Transverse colon (tissue), 4 donors: ENCODE data around the gene CELA2A. TPM values are rescaled to one million over a fixed set of nuclear protein-coding genes. Genes with fewer than 3 reads are reported as not detected.

ENCODE experiments used
- DNase-seq: peaks from one replicate; pipeline ENCODE4 v3.0.0-alpha.2; 2019
- H3K27ac ChIP-seq, 4 donors: fragments of 200-600 bp; sonication (generic); 2 replicates each; pipeline ENCODE4 v1.5.1; 2016 to 2018; ENCODE audit warnings: inconsistent platforms in 4 of 4
- H3K27me3 ChIP-seq: fragments of 200-600 bp; sonication (generic); 2 replicates; pipeline ENCODE4 v1.5.1; 2017; ENCODE audit warnings: inconsistent platforms
- H3K36me3 ChIP-seq, 4 donors: fragments of 200-600 bp; sonication (generic); 2 replicates each; pipeline ENCODE4 v1.5.1; 2017 to 2019; ENCODE audit warnings: inconsistent platforms in 4 of 4
- H3K4me1 ChIP-seq, 4 donors: fragments of 200-600 bp; sonication (generic); 2 replicates each; pipeline ENCODE4 v1.5.1; 2017 to 2020; ENCODE audit warnings: inconsistent platforms in 4 of 4
- H3K4me3 ChIP-seq, 4 donors: fragments of 200-600 bp; sonication (generic); 1 replicate in 1 of 4; 2 replicates in 3 of 4; pipeline versions ENCODE4 v1.5.1 to v1.6.1; 2017 to 2019; ENCODE audit warnings: inconsistent platforms in 4 of 4
- H3K9me3 ChIP-seq, 2 donors: fragments of 200-600 bp; sonication (generic); 2 replicates each; pipeline ENCODE4 v1.5.1; 2017 to 2019; ENCODE audit warnings: inconsistent platforms in 2 of 2
- EP300 ChIP-seq: sonication (generic); formaldehyde crosslinking; IDR thresholded peaks from one replicate; pipeline ENCODE4 v1.6.1; 2017; ENCODE audit warnings: antibody characterized with exemption, low read depth
- POLR2A ChIP-seq: fragments of 450-650 bp; IDR thresholded peaks from one replicate; pipeline ENCODE4 v1.6.1; 2016; ENCODE audit warnings: antibody characterized with exemption, mild to moderate bottlenecking, moderate library complexity
- POLR2AphosphoS5 ChIP-seq, 3 donors: sonication (generic); formaldehyde crosslinking; IDR thresholded peaks; one replicate each; pipeline ENCODE4 v1.6.1; 2016; ENCODE audit warnings: antibody characterized with exemption in 3 of 3
- WGBS, 2 donors: methylation state at CpG; one replicate each; pipeline ENCODE4 v1.1.5; 2018; ENCODE audit warnings: low coverage in 1 of 2; 5-methylcytosine and 5-hydroxymethylcytosine counted together
- in situ Hi-C, 4 donors: fragments of 200-750 bp; cut with MboI; loops; one replicate each; pipeline versions ENCODE4 v1.15.0 to v1.15.1; 2017; ENCODE audit warnings: low sequenced_read_pairs in 3 of 4, low pct_ligation_motif_present in 1 of 4, low pct_unique_long_range_greater_than_20kb in 1 of 4
- intact Hi-C: fragments of 100-400 bp; cut with DNase I; formaldehyde crosslinking; loops from one replicate; pipeline ENCODE4 v1.15.1; 2023; ENCODE audit warnings: low total_unique reads
- total RNA-seq, 4 donors: library from RNA; depleted of rRNA; stranded (reverse); fragments of >200 nt; gene quantifications; one replicate each; pipeline ENCODE4 v1.1.0, GENCODE V29; 2016
- TF ChIP-seq, protein P1 (sequence below), 5 experiments: fragments of 200-600 bp in 3 of 5; fragments of 450-650 bp in 2 of 5; sonication (generic) in 3 of 5; IDR thresholded peaks; 1 replicate in 2 of 5; 2 replicates in 3 of 5; pipeline ENCODE4 v1.5.1; 2016 to 2017; ENCODE audit warnings: antibody characterized with exemption in 5 of 5, inconsistent platforms in 3 of 5, mild to moderate bottlenecking in 2 of 5, moderate library complexity in 1 of 5

The CELA2A gene
- total RNA-seq, 4 donors from 2014 or later, result not detected

DNA sequence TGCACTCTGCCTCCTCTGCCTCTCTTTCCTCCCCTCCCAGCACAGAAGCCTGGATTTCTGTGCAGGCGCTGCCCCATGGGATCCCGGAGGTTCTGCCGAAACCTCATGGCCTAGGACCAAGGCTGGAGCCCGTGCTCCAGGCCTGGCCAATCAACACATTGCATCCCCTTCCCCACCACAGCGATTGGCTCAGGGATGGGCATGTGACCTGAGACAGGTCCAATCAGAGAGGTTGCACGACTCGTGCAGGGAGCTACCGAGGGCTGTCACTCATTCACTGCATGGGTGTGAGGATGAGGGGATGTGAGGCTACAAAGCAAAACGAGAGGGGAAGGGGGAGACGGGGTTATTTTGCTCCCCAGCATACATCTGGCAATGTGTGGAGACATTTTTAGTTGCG, 16.1 kb downstream of the CELA2A start:
- WGBS, 2 donors, result 77 to 87% methylated on average over 6 to 11 of the region's 11 CpGs
- intact Hi-C loops, result no loop called here
- Histone ChIP-seq H3K4me1 (no peaks in the 10 kb centered on the region), H3K9me3 (no peaks in the 10 kb centered on the region), H3K4me3 (no peak overlapping the region), H3K36me3 (no peaks in the 10 kb centered on the region), H3K27me3 (no peaks in the 10 kb centered on the region), H3K27ac (no peak overlapping the region)
- in situ Hi-C loops, result no loop called here
- TF ChIP-seq POLR2AphosphoS5 (IDR thresholded peaks at IDR 0.05), result no peak
- TF ChIP-seq EP300, result no peak
- TF ChIP-seq, protein P1, sequence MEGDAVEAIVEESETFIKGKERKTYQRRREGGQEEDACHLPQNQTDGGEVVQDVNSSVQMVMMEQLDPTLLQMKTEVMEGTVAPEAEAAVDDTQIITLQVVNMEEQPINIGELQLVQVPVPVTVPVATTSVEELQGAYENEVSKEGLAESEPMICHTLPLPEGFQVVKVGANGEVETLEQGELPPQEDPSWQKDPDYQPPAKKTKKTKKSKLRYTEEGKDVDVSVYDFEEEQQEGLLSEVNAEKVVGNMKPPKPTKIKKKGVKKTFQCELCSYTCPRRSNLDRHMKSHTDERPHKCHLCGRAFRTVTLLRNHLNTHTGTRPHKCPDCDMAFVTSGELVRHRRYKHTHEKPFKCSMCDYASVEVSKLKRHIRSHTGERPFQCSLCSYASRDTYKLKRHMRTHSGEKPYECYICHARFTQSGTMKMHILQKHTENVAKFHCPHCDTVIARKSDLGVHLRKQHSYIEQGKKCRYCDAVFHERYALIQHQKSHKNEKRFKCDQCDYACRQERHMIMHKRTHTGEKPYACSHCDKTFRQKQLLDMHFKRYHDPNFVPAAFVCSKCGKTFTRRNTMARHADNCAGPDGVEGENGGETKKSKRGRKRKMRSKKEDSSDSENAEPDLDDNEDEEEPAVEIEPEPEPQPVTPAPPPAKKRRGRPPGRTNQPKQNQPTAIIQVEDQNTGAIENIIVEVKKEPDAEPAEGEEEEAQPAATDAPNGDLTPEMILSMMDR (IDR thresholded peaks at IDR 0.05), result no peak
- TF ChIP-seq POLR2A, result no peak
- no peak for DNase-seq

DNA sequence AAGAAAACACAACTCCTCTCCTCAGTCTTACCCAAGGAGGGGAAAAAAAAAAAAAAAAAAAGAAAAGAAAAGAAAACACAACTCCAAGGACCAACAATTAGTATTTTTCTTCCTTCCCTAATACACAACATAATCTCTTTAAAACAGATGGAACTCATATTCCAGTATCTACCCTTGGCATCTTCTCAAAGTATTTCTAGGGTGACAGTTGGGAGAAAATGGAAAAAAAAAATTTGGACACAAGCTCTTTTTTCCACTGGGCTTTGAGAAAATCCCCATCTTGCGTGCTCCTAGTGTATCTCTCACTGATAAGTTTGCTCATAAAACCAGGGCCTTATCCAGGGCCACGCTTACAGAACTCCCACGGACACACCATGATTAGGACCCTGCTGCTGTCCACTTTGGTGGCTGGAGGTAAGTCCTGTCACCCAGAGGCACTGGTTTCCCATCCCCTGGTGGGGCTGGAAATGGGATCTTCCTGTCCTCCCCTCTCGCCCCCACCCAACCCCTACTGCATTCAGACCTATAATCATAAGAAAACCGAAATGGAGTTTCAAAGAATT, 19.3 kb downstream of the CELA2A start, which contains the start of gene CELA2B:
CELA2B (plus strand) TSS at position 353 of the 563 bp plus-strand sequence; CDS start at position 375, 22 bp downstream.
- in situ Hi-C loops (no loop called here), intact Hi-C loops (no loop called here)
- no peaks in the 10 kb centered on the region for H3K27me3 ChIP-seq
- H3K4me3 ChIP-seq, result no peak within 1 kb of the TSS
- TF ChIP-seq EP300 (no peak), POLR2A (no peak), POLR2AphosphoS5 (IDR thresholded peaks at IDR 0.05) (no peak)
- TF ChIP-seq, protein P1 (IDR thresholded peaks at IDR 0.05), result no peak
- H3K36me3 ChIP-seq, result no peaks in the 10 kb centered on the region
- WGBS, 2 donors, result 72 to 93% methylated on average over 5 of the region's 5 CpGs
- no peaks in the 10 kb centered on the region for H3K9me3 ChIP-seq
- H3K27ac ChIP-seq, result no peak within 1 kb of the TSS
- no peaks in the 10 kb centered on the region for H3K4me1 ChIP-seq
- no peak for DNase-seq

DNA sequence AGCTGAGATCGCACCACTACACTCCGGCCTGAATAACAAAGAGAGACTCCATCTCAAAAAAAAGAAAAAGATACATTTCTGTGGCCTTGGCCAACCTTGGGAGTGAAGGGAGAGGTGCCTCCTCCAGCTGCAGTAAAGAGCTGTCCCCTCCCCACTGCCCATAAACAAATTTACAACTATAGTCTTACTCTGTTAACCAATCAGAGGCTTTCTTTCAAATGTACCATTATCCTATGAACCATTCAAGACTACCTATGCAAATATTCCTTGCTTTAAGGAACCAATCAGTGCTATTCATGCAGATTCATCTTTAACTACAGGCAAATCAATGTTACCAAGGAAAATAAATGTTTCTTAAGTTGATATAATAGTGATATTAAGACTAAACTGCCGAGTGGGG, 20.4 kb downstream of the CELA2A start:
- Histone ChIP-seq H3K27me3 (no peaks in the 10 kb centered on the region), H3K9me3 (no peaks in the 10 kb centered on the region), H3K4me1 (no peaks in the 10 kb centered on the region), H3K4me3 (no peak overlapping the region), H3K36me3 (no peaks in the 10 kb centered on the region), H3K27ac (no peak overlapping the region)
- TF ChIP-seq, protein P1 (IDR thresholded peaks at IDR 0.05), result no peak
- no peak for TF ChIP-seq POLR2A
- TF ChIP-seq POLR2AphosphoS5 (IDR thresholded peaks at IDR 0.05), result no peak
- no peak for TF ChIP-seq EP300
- no peak for DNase-seq
- WGBS, 2 donors, result 63 to 79% methylated on average over 1 to 3 of the region's 3 CpGs
- intact Hi-C loops, result no loop called here
- in situ Hi-C loops, result no loop called here

DNA sequence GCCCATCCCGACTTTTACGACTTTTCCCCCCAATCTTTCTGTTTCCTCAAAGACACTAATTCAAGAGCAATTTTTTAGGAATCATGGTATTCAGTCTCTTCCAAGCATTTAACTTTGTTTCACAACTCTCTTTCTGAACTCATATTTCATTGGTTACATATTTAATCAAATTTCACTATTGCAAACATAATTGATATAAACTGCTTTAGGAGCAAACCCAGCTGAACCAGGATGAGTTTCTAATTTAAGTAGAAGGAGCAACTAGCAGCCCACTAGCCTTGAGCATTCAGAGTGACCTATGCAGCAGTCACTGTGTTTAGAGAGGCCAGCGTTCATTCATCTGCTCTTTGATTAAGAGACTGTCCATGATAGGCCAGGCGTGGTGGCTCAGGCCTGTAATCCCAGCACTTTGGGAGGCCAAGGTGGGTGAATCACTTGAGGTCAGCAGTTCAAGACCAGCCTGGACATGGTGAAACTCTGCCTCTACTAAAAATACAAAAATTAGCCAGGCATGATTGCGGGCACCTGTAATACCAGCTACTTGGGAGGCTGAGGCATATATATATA, 21.2 kb downstream of the CELA2A start:
- Histone ChIP-seq H3K36me3 (no peaks in the 10 kb centered on the region), H3K4me1 (no peaks in the 10 kb centered on the region), H3K4me3 (no peak overlapping the region), H3K9me3 (no peaks in the 10 kb centered on the region), H3K27me3 (no peaks in the 10 kb centered on the region), H3K27ac (no peak overlapping the region)
- 48 to 70% methylated on average over 2 to 5 of the region's 5 CpGs for WGBS, 2 donors
- intact Hi-C loops (no loop called here), in situ Hi-C loops (no loop called here)
- no peak for DNase-seq
- TF ChIP-seq EP300, result no peak
- TF ChIP-seq, protein P1 (IDR thresholded peaks at IDR 0.05), result no peak
- TF ChIP-seq POLR2AphosphoS5 (IDR thresholded peaks at IDR 0.05), result no peak
- TF ChIP-seq POLR2A, result no peak
